ENCODE results near the gene DNAH12. TPM values are rescaled to one million over a fixed set of nuclear protein-coding genes. Genes with fewer than 3 reads are reported as not detected.
A peak's percentile ranks its signal among the peaks of the same experiment; 100 is the strongest.

Gene DNAH12
- polyA plus RNA-seq, 3 donors = 0.03 TPM; not detected in 2

- Histone ChIP-seq H3K27me3 (ENCODE audit: control insufficient read depth in 2 of 2, insufficient read depth in 2 of 2, low read length in 2 of 2) (no peaks in the 10 kb centered on the region), H3K79me2 (ENCODE audit: insufficient read depth, low read length) (peaks cover 76% of the 10 kb centered on the region), H4K20me1 (ENCODE audit: insufficient read depth, low read length) (peaks cover 93% of the 10 kb centered on the region), H3K4me3 (replicated peaks in 1 of 3; ENCODE audit: low read depth in 2 of 3, low read length in 3 of 3) (no peak overlapping the region), H3K27ac (ENCODE audit: low read depth in 1 of 2, low read length in 2 of 2) (no peak overlapping the region), H2AFZ (ENCODE audit: insufficient read depth, low read depth, low read length, poor library complexity, severe bottlenecking) (no peak overlapping the region), H3K9me3 (replicated peaks in 1 of 2; ENCODE audit: control insufficient read depth in 1 of 2, insufficient read depth in 1 of 2, low read length in 2 of 2) (no peaks in the 10 kb centered on the region), H3K36me3 (replicated peaks in 1 of 2; ENCODE audit: control insufficient read depth in 1 of 2, insufficient read depth in 2 of 2, low read length in 2 of 2) (peaks cover 72 to 97% of the 10 kb centered on the region in 2 donors), H3K4me1 (ENCODE audit: control insufficient read depth in 1 of 2, insufficient read depth in 2 of 2, low read length in 2 of 2) (no peaks in the 10 kb centered on the region), H3K9ac (ENCODE audit: insufficient read depth, low read length, poor library complexity, severe bottlenecking) (no peak overlapping the region), H3K4me2 (replicated peaks; ENCODE audit: extremely low read depth, low read length, poor library complexity, severe bottlenecking) (no peak overlapping the region)
- no peak overlapping the region for H3K4me3 Mint-ChIP-seq
- DNase-seq = no peak
- no peaks in the 10 kb centered on the region for H3K4me1 Mint-ChIP-seq
- intact Hi-C loops (cut with micrococcal nuclease) = no loop called here
- no CpG with 5 or more reads among the region's 9 CpGs for WGBS (ENCODE audit: insufficient coverage)
- no peaks in the 10 kb centered on the region for H3K9me3 Mint-ChIP-seq
- peak overlapping the region in 3 of 7 donors; percentile 21 to 78 (median 73) for H3K27ac Mint-ChIP-seq
- no peak for TF ChIP-seq CTCF (IDR thresholded peaks at IDR 0.05)
- H3K36me3 Mint-ChIP-seq = peaks cover 60 to 89% of the 10 kb centered on the region in 2 donors
- H3K27me3 Mint-ChIP-seq (ENCODE audit: low read depth in 3 of 3) = peaks cover 0 to 2% (median 1%) of the 10 kb centered on the region in 3 donors
Observed at GRCh38 chr3:57577801-57578200, 33.7 kb upstream of the DNAH12 start.

GRCh38 chr3:57575966-57576626 is 32.0 kb upstream of the DNAH12 start:
- H2AFZ ChIP-seq (ENCODE audit: insufficient read depth, low read depth, low read length, poor library complexity, severe bottlenecking) = no peak overlapping the region
- peaks cover 80 to 97% of the 10 kb centered on the region in 2 donors for H3K36me3 ChIP-seq (replicated peaks in 1 of 2; ENCODE audit: control insufficient read depth in 1 of 2, insufficient read depth in 2 of 2, low read length in 2 of 2)
- H3K27ac ChIP-seq (ENCODE audit: low read depth in 1 of 2, low read length in 2 of 2) = no peak overlapping the region
- peaks cover 91% of the 10 kb centered on the region for H4K20me1 ChIP-seq (ENCODE audit: insufficient read depth, low read length)
- Mint-ChIP-seq H3K27ac (peak overlapping the region in 2 of 7 donors; percentile 0 to 33), H3K27me3 (ENCODE audit: low read depth in 3 of 3) (peaks cover 0 to 2% (median 1%) of the 10 kb centered on the region in 3 donors), H3K36me3 (peaks cover 69 to 90% of the 10 kb centered on the region in 2 donors), H3K9me3 (no peaks in the 10 kb centered on the region), H3K4me3 (no peak overlapping the region), H3K4me1 (no peaks in the 10 kb centered on the region)
- H3K27me3 ChIP-seq (ENCODE audit: control insufficient read depth in 2 of 2, insufficient read depth in 2 of 2, low read length in 2 of 2) = no peaks in the 10 kb centered on the region
- 90% methylated on average over 1 of the region's 3 CpGs for WGBS (ENCODE audit: insufficient coverage)
- no peaks in the 10 kb centered on the region for H3K4me1 ChIP-seq (ENCODE audit: control insufficient read depth in 1 of 2, insufficient read depth in 2 of 2, low read length in 2 of 2)
- intact Hi-C loops (cut with micrococcal nuclease) = no loop called here
- H3K4me3 ChIP-seq (replicated peaks in 1 of 3; ENCODE audit: low read depth in 2 of 3, low read length in 3 of 3) = no peak overlapping the region
- no peaks in the 10 kb centered on the region for H3K9me3 ChIP-seq (replicated peaks in 1 of 2; ENCODE audit: control insufficient read depth in 1 of 2, insufficient read depth in 1 of 2, low read length in 2 of 2)
- DNase-seq = no peak
- TF ChIP-seq CTCF (IDR thresholded peaks at IDR 0.05) = no peak
- H3K4me2 ChIP-seq (replicated peaks; ENCODE audit: extremely low read depth, low read length, poor library complexity, severe bottlenecking) = no peak overlapping the region
- no peak overlapping the region for H3K9ac ChIP-seq (ENCODE audit: insufficient read depth, low read length, poor library complexity, severe bottlenecking)
- peaks cover 59% of the 10 kb centered on the region for H3K79me2 ChIP-seq (ENCODE audit: insufficient read depth, low read length)

Data from CD14-positive monocyte (primary cell).